ENCODE data around the gene CDH4.

Gene CDH4

DNA sequence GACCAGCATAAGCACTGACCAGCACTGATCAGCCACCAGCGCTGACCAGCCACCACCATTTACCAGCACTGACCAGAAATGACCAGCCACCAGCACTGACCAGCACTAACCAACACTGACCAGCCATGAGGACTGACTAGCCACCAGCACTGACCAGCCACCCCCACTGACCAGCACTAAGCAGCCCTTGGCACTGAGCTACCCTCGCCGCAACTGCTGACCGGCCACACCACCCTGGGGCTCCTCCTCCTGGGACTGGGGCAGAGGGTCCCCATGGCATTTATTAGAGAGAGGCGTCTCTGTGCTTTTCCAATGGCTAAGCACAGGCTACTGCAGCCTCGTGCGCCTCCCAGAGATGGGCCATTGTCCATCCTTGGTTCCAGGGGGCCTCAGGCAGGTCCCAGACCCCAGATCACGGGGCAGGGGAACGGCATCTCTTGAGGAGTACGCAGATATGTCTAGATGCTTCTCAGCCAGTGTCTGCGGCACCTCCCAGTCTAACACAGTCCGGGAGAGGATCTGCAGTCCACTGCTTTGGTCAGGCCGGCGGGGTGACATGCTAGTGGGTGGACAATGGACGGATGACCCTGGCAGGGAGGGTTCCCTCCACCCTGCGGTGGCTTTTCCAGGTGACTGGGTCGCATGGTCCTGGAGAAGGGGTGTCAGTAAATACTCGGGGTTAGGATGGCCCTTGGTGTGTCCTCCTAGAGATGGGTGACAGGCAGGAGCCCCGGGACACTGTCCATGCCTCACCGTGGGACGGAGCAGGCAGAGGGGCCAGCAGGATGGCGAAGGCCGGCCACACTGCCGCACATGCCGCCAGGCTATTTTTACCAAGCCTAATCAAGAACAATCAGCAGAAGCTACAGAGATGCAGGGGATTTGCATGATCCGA is 645.6 kb downstream of the CDH4 start:
- no peak for FAIRE-seq

- no peak for FAIRE-seq
These were observed 646.3 kb downstream of the CDH4 start for GRCh38 chr20:61898405-61898804.

DNA sequence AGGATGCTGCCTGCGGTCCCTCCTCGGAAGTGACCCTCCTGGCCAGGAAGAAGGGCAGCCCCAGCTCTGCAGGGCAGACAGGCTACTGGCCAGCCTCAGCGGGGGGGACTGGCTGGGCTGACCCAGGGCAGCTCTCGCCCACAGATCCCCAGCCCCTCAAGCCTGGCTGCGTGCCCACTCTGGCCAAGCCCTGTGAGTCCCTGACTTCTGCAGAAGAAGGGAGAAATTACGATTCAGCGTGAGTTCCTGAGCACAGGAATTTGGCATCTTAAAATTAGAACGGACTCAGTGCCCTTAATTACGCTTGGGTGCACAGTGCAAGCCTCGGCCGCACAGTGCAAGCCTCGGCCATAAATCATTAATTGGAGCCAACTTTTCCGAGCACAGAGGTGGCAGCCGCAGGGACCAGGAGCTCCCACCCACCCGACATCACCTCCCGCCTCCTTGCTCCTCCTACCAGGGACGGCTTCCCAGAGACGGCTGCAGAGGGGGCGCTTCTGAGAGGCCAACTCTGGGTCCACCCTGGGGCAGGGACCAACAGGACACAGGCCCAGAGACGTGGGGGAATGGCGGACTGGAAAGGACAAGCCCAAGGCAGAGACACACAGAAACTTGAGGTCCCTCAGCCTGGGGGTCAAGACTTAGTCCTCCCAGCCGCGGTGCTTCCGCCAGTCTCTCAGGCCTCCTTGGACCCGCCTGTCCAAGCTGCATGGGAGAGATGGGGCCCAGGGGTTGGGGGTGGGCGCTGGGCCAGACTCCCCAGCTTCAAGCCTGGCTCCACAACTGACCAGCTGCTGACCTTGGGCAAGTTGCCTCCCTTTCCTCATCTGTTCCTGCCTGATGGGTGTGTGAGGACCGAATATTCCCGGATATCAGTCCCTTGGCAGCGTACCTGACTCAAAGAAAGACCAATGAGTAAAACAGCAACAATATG is 648.2 kb downstream of the CDH4 start:
- no peak for FAIRE-seq

GRCh38 chr20:61900945-61901293 is 648.9 kb downstream of the CDH4 start:
- FAIRE-seq = no peak

DNA sequence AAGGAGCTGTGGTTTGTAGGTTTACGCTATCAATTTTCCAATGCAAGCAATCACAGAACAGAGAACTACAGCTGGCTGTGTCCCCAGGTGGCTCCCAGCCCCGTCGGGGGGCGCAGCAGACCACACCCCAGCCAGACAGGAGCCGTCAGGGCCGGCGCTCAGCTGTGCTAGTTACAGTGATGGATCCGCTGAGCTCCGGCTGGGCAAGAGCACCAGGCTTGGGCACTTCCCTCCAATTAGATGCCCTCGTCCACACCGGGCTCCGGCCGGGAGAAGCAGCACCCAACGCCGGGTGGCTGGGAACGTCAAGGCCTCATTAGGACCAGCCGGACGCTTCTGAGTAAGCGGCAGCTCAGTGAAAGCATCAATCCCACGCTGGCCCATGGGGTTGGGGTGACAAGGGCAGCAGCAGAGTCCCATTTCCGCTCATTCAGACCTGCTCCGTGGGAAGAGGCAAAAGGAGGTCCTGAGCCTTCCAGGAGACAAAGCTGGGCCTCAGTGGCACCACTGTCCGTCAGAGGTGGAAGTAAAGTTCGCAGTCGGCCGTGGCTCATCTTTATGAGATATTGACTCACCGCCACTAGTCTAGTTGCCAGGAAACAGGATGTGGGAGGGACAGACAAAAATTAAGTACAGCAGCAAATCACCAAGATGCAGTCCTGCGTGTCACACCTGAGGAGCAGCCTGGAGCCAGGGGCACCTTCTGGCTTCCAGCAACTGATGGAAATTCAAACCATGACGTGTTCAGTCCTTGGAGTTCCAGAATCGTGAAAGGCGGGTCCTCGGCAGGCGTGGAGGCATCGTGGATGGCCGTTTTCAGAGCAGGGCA is 649.5 kb downstream of the CDH4 start:
- no peak for FAIRE-seq

GRCh38 chr20:61902221-61902869 is 650.3 kb downstream of the CDH4 start:
- FAIRE-seq = no peak

- FAIRE-seq = no peak
These were observed 651.7 kb downstream of the CDH4 start for GRCh38 chr20:61903575-61904340.

DNA sequence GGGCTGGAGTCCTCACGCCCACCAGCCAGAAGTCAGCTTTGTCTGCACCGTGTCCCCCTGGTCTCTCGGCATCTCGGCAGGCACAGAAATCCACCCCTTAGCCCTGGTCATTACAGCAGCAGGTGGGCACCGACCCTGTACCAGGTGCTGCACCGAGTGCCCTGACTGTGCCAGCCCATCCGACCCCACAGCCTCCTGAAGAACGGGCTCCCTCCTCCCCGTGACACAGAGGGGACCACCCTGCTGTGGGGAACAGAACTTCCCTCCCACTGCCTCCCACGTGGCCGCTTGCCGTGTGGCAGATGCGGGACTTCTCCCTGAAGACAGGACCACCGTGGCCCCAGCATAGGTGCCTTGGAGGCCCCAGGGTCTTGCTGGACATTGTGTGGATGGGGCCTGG is 652.4 kb downstream of the CDH4 start:
- FAIRE-seq = no peak

GRCh38 chr20:61905781-61906523 is 653.9 kb downstream of the CDH4 start:
- no peak for FAIRE-seq

DNA sequence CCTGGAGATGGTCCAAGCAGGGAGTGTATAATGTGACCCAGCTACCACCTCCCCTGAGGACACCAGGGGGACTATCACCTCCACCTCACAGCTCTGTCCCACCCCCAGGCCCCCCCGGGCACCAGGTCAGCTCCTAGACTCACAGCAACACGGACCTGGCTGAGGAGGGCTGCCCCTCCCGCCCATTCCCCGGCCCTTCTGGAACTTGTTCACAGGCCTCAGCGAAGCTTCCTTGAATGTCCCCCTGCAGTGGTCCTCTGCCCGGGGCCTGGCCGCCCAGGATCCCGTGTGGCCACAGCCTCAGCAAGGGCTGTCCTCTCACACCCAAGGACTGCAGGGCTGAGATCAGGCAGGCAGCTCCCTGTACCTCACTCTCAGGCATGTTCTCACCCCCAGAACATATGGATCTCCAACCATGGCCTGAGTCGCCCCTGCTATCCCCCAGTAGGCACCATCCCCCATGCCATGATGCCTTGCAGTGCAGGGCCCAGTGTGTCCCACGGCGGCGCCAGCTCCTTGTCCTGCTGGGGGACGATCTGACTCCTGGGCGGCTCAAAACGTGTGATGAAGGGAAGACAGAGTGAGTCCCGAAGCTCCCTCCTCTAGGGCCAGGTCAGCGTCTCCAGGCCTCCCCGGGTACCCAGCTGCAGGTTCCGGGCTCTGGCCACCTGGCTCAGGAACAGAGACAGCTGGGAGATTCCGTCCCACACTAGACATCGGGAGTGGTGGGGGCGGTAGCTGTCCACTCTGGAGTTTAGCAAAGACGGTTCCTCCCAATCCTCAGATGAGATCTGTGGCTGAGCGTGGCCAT is 655.2 kb downstream of the CDH4 start:
- FAIRE-seq = no peak

DNA sequence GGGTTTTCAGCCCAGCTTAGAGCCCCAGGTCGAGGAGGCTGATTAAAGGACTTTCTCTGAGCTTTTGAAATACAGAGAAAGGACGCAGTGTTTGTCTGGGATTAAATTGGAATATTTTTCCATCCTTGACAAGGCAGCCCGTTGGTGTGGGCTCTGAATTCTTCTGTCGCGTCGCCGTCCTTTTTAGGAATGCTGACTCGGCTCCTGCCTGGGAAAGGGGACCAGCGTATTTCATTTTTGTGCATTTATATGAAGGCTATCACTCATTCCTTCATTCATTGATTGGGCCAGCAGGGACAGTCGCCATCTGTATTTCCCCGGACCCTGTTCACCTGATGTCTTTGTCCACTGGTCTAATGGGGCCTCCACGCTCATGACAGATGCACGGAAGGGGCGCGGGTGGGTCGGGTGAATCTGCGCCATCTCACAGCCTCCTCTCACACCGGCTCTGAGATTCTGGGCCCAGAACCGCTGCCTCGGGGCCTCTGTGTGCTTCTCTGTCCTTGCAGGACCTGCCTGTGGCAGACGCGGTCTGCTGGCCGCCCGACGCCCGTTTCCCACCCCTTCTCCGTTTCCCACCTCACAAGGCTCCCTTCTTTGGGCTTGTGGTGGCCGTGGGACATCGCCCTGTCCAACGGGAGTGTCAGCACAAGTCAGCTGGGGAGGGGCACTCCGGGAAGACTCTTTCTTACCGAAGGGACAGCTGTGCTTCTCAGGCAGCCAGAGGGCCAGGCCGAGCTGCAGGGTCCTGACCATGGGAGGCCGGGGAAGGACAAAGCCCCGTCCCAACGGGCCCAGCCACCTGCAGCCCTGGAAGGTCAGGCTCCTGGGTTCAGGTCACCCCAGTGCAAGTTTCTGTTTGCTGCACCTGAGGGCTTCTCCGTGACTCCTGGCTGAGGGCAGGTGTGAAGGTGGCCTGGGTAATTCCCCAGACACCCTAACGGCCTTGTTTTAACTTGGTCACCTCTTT is 656.3 kb downstream of the CDH4 start:
- FAIRE-seq = no peak

DNA sequence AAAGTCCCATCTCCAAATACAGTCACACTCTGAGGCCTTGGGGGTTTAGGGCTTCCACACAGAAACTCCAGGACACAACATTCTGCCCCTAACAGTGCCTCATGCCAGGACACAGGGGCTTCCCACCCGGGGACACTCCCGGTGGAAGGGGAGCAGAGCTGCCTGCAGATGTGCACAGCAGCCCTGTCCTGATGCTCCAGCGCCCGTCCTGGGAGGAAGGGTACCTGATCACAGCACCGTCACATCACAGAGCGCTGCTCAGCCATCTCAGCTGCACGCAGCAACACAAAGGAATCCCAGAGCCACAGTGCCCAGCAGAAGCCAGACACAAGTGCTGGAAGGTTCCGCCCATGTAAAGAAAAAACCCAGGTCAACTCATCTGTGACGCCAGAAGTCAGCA is 657.0 kb downstream of the CDH4 start:
- FAIRE-seq = no peak

- FAIRE-seq = no peak
These were observed 657.8 kb downstream of the CDH4 start for GRCh38 chr20:61909821-61910220.

DNA sequence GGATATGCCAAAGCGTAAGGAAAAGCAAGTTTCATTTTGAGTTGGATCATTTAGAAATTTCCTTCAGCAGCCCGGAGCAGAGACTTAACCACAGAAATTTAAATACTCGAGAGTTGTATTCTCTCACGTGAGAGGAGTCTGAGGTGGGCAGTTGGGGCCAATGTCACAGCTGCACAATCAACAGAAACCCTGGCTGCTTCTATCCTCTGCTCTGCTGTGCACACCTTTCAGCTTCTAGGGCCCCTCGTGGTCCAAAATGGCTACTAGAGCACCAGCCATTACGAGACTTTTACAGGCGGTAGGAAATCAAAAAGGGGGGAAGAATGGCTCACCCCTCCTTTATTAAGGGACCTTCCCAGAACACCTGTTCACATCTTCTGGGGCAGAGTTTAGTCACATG is 659.8 kb downstream of the CDH4 start:
- no peak for FAIRE-seq

- no peak for FAIRE-seq
These were observed 660.8 kb downstream of the CDH4 start for GRCh38 chr20:61912665-61913422.

DNA sequence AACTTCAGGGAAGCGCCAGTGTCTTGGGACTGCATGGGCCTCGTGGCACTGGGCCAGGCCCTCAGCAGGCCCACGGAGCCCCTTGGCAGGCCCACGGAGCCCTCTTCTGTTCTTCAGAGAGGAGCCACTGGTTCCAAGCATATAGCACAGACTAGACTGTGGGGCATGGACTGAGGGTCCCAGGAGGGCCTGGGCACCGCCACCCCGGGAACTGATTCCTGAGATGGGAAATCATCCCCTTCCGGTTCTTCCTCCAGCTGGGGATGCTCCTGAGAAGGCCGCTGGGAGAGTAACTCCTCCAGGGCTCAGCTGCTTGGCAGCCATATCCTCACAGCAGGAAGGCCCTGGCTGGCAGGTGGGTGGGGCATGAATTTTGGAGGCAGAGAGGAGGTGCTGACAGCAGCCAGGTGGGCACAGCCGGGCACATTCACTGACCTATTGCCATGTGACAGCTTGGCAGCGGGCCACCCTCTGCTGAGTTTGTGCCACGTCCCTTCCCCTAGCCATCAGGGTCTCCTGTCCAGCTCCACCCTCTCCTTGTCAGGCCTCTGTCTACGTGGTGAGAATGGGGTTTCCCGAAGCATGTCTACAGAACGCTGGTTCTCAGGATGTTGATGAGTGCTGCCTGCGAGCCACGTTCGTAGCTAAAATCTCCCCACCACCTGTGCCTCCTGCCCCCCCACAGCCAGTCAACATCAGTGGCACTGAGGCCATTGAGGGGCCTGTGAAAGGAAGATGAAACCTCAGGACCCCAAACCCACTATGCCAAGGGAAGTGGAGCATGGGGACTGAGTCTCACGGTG is 661.6 kb downstream of the CDH4 start:
- FAIRE-seq = no peak

GRCh38 chr20:61915101-61915500 is 663.0 kb downstream of the CDH4 start:
- FAIRE-seq = no peak

All from TTC549 (cell line).